Activated CD8-positive, alpha-beta memory T cell treated with anti-CD3 and anti-CD28 coated beads for 36 hours (primary cell): ENCODE data around the gene TTC21B. TPM values are rescaled to one million over a fixed set of nuclear protein-coding genes. Genes with fewer than 3 reads are reported as not detected.

Experiments used
- CTCF ChIA-PET: fragments of 350-600 bp; sonication (Branson Sonifier 250); formaldehyde crosslinking; loops from one replicate; lab custom pipeline; 2021; ENCODE audit warnings: antibody characterized with exemption; lab: Charles Lee
- POLR2A ChIA-PET: fragments of 350-600 bp; sonication (Branson Sonifier 250); formaldehyde crosslinking; loops from one replicate; lab custom pipeline; 2021; ENCODE audit warnings: antibody characterized with exemption; lab: Charles Lee
- total RNA-seq, 2 experiments: library from RNA; stranded (reverse); gene quantifications; one replicate each; pipeline ENCODE4 v1.2.3, GENCODE V29; 2021

The TTC21B gene
- total RNA-seq, 2 experiments from 2014 or later = 18.6 to 19.1 TPM

- ChIA-PET CTCF (no interaction called here), POLR2A (no interaction called here)
These were observed 20.2 kb downstream of the TTC21B start for GRCh38 chr2:165933211-165933910.

- ChIA-PET POLR2A (no interaction called here), CTCF (no interaction called here)
These were observed 25.8 kb downstream of the TTC21B start for GRCh38 chr2:165927774-165928173.

GRCh38 chr2:165927353-165927752, 26.2 kb downstream of the TTC21B start:
- ChIA-PET POLR2A (no interaction called here), CTCF (no interaction called here)

- CTCF ChIA-PET = no interaction called here
- POLR2A ChIA-PET = no interaction called here
These were observed 28.6 kb downstream of the TTC21B start for GRCh38 chr2:165924946-165925345.

- ChIA-PET CTCF (no interaction called here), POLR2A (no interaction called here)
These were observed 32.8 kb downstream of the TTC21B start for GRCh38 chr2:165920748-165921147.

- CTCF ChIA-PET = no interaction called here
- POLR2A ChIA-PET = no interaction called here
These were observed 39.9 kb downstream of the TTC21B start for GRCh38 chr2:165913636-165914035.

GRCh38 chr2:165911981-165912380, 41.6 kb downstream of the TTC21B start:
- CTCF ChIA-PET = no interaction called here
- POLR2A ChIA-PET = no interaction called here

- ChIA-PET POLR2A (no interaction called here), CTCF (no interaction called here)
These were observed 42.3 kb downstream of the TTC21B start for GRCh38 chr2:165911231-165911630.

GRCh38 chr2:165909466-165909865, 44.1 kb downstream of the TTC21B start:
- POLR2A ChIA-PET = no interaction called here

GRCh38 chr2:165905854-165906253, 47.7 kb downstream of the TTC21B start:
- ChIA-PET CTCF (no interaction called here), POLR2A (no interaction called here)

More at GRCh38 chr2:165909466-165909865, 44.1 kb downstream of the TTC21B start:
- CTCF ChIA-PET = no interaction called here

- CTCF ChIA-PET = no interaction called here
- POLR2A ChIA-PET = no interaction called here
These were observed 48.3 kb downstream of the TTC21B start for GRCh38 chr2:165905269-165905668.

- POLR2A ChIA-PET = no interaction called here
- CTCF ChIA-PET = no interaction called here
These were observed 49.1 kb downstream of the TTC21B start for GRCh38 chr2:165904432-165904831.

GRCh38 chr2:165903406-165903805, 50.2 kb downstream of the TTC21B start:
- CTCF ChIA-PET = no interaction called here
- POLR2A ChIA-PET = no interaction called here

- CTCF ChIA-PET = no interaction called here
- POLR2A ChIA-PET = no interaction called here
These were observed 50.6 kb downstream of the TTC21B start for GRCh38 chr2:165902934-165903333.

GRCh38 chr2:165901620-165902298, 51.8 kb downstream of the TTC21B start:
- POLR2A ChIA-PET = no interaction called here

GRCh38 chr2:165899311-165899710, 54.3 kb downstream of the TTC21B start:
- ChIA-PET CTCF (no interaction called here), POLR2A (no interaction called here)

More at GRCh38 chr2:165901620-165902298, 51.8 kb downstream of the TTC21B start:
- CTCF ChIA-PET = no interaction called here

- POLR2A ChIA-PET = no interaction called here
- CTCF ChIA-PET = no interaction called here
These were observed 55.2 kb downstream of the TTC21B start for GRCh38 chr2:165898381-165898780.

GRCh38 chr2:165897726-165898125, 55.9 kb downstream of the TTC21B start:
- POLR2A ChIA-PET = no interaction called here

GRCh38 chr2:165897074-165897473, 56.5 kb downstream of the TTC21B start:
- ChIA-PET CTCF (no interaction called here), POLR2A (no interaction called here)

More at GRCh38 chr2:165897726-165898125, 55.9 kb downstream of the TTC21B start:
- CTCF ChIA-PET = no interaction called here

GRCh38 chr2:165895974-165896373, 57.6 kb downstream of the TTC21B start:
- ChIA-PET CTCF (no interaction called here), POLR2A (no interaction called here)

GRCh38 chr2:165893556-165893955, 60.0 kb downstream of the TTC21B start:
- CTCF ChIA-PET = no interaction called here
- POLR2A ChIA-PET = no interaction called here
